Osteocyte (in vitro differentiated cells): Measurements from ENCODE around the gene PI4KA. TPM values are rescaled to one million over a fixed set of nuclear protein-coding genes. Genes with fewer than 3 reads are reported as not detected.

Source experiments
- DNase-seq: peaks from one replicate; pipeline ENCODE4 v3.0.0; 2021; ENCODE audit warnings: mixed read lengths; ENCODE audit not compliant: unreplicated experiment; ENCODE audit errors: extremely low spot score
- H3K27ac Mint-ChIP-seq: one replicate; pipeline ENCODE4 v1.8.0; 2021; ENCODE audit warnings: mild to moderate bottlenecking, mixed read lengths; ENCODE audit not compliant: unreplicated experiment
- H3K27me3 Mint-ChIP-seq: one replicate; pipeline ENCODE4 v1.8.0; 2021; ENCODE audit warnings: mixed read lengths; ENCODE audit not compliant: unreplicated experiment
- H3K36me3 Mint-ChIP-seq: one replicate; pipeline ENCODE4 v1.8.0; 2021; ENCODE audit warnings: mixed read lengths; ENCODE audit not compliant: unreplicated experiment
- H3K4me1 Mint-ChIP-seq: one replicate; pipeline ENCODE4 v1.8.0; 2021; ENCODE audit warnings: mixed read lengths; ENCODE audit not compliant: unreplicated experiment
- H3K4me3 Mint-ChIP-seq: one replicate; pipeline ENCODE4 v1.8.0; 2021; ENCODE audit warnings: mild to moderate bottlenecking, moderate library complexity, mixed read lengths; ENCODE audit not compliant: unreplicated experiment
- H3K9me3 Mint-ChIP-seq: one replicate; pipeline ENCODE4 v1.8.0; 2021; ENCODE audit warnings: mixed read lengths; ENCODE audit not compliant: unreplicated experiment
- CTCF ChIP-seq: fragments of 200-600 bp; sonication (generic); IDR thresholded peaks from 2 replicates; pipeline ENCODE4 v1.5.0; 2021; ENCODE audit warnings: antibody characterized with exemption, mild to moderate bottlenecking, moderate library complexity
- total RNA-seq: library from RNA; stranded (reverse); gene quantifications from 2 replicates; pipeline ENCODE4 v1.2.1, GENCODE V29; 2021

PI4KA gene
- total RNA-seq, 1 donor from 2014 or later = 108 TPM

GRCh38 chr22:20748731-20749428 is 109.7 kb downstream of the PI4KA start:
- Mint-ChIP-seq H3K36me3 (peaks cover 34% of the 10 kb centered on the region), H3K9me3 (no peaks in the 10 kb centered on the region), H3K4me1 (peaks cover 27% of the 10 kb centered on the region), H3K4me3 (no peak overlapping the region), H3K27ac (no peak overlapping the region), H3K27me3 (no peaks in the 10 kb centered on the region)
- DNase-seq = no peak
- no peak for TF ChIP-seq CTCF

- Mint-ChIP-seq H3K4me3 (no peak overlapping the region), H3K4me1 (peaks cover 27% of the 10 kb centered on the region), H3K9me3 (no peaks in the 10 kb centered on the region), H3K36me3 (peaks cover 32% of the 10 kb centered on the region), H3K27me3 (no peaks in the 10 kb centered on the region), H3K27ac (no peak overlapping the region)
- no peak for TF ChIP-seq CTCF
- DNase-seq = no peak
Observed at GRCh38 chr22:20748082-20748481, 110.5 kb downstream of the PI4KA start.

- Mint-ChIP-seq H3K36me3 (peaks cover 32% of the 10 kb centered on the region), H3K9me3 (no peaks in the 10 kb centered on the region), H3K4me1 (peaks cover 27% of the 10 kb centered on the region), H3K27ac (no peak overlapping the region), H3K4me3 (no peak overlapping the region), H3K27me3 (no peaks in the 10 kb centered on the region)
- no peak for DNase-seq
- no peak for TF ChIP-seq CTCF
Observed at GRCh38 chr22:20747223-20747622, 111.4 kb downstream of the PI4KA start.

- DNase-seq = no peak
- no peak overlapping the region for H3K4me3 Mint-ChIP-seq
- peaks cover 26% of the 10 kb centered on the region for H3K4me1 Mint-ChIP-seq
- no peak for TF ChIP-seq CTCF
- no peaks in the 10 kb centered on the region for H3K9me3 Mint-ChIP-seq
- peaks cover 39% of the 10 kb centered on the region for H3K36me3 Mint-ChIP-seq
- H3K27me3 Mint-ChIP-seq = no peaks in the 10 kb centered on the region
- no peak overlapping the region for H3K27ac Mint-ChIP-seq
Observed at GRCh38 chr22:20746431-20747189, 112.0 kb downstream of the PI4KA start.

GRCh38 chr22:20745119-20745518 is 113.5 kb downstream of the PI4KA start:
- H3K9me3 Mint-ChIP-seq = peaks cover 7% of the 10 kb centered on the region
- no peak for TF ChIP-seq CTCF

More at GRCh38 chr22:20745119-20745518, 113.5 kb downstream of the PI4KA start:
- Mint-ChIP-seq H3K27ac (no peak overlapping the region), H3K4me3 (no peak overlapping the region), H3K27me3 (no peaks in the 10 kb centered on the region), H3K4me1 (peaks cover 11% of the 10 kb centered on the region), H3K36me3 (peaks cover 51% of the 10 kb centered on the region)
- DNase-seq = no peak
